ENCODE measurements around the gene INSR.
"Not testable (repeated sequence)": the region's sequence is repeated elsewhere in the genome, so short reads cannot be mapped to it uniquely, and the experiment has no call there.

Gene INSR

GRCh38 chr19:7224209-7224686 lies 70.0 kb downstream of the INSR start:
- no peak for DNase-seq (ENCODE audit: low read depth in 2 of 2)

- DNase-seq (ENCODE audit: low read depth in 2 of 2): no peak
Measured at GRCh38 chr19:7223429-7223828, 70.8 kb downstream of the INSR start.

GRCh38 chr19:7219056-7219455 lies 75.2 kb downstream of the INSR start:
- no peak for DNase-seq (ENCODE audit: low read depth in 2 of 2)

- DNase-seq (ENCODE audit: low read depth in 2 of 2): no peak
Measured at GRCh38 chr19:7217861-7218260, 76.4 kb downstream of the INSR start.

GRCh38 chr19:7216373-7216902 lies 77.8 kb downstream of the INSR start:
- peak; percentile 12 to 19 for DNase-seq (ENCODE audit: low read depth in 2 of 2)

GRCh38 chr19:7215176-7215575 lies 79.0 kb downstream of the INSR start:
- no peak for DNase-seq (ENCODE audit: low read depth in 2 of 2)

- DNase-seq (ENCODE audit: low read depth in 2 of 2): no peak
Measured at GRCh38 chr19:7214324-7215089, 79.7 kb downstream of the INSR start.

GRCh38 chr19:7213628-7214323 lies 80.4 kb downstream of the INSR start:
- DNase-seq (ENCODE audit: low read depth in 2 of 2): no peak

GRCh38 chr19:7211191-7211951 lies 82.8 kb downstream of the INSR start:
- no peak for DNase-seq (ENCODE audit: low read depth in 2 of 2)

GRCh38 chr19:7210359-7210758 lies 83.9 kb downstream of the INSR start:
- no peak for DNase-seq (ENCODE audit: low read depth in 2 of 2)

GRCh38 chr19:7209597-7210325 lies 84.5 kb downstream of the INSR start:
- DNase-seq (ENCODE audit: low read depth in 2 of 2): not testable (repeated sequence)

GRCh38 chr19:7209036-7209435 lies 85.2 kb downstream of the INSR start:
- not testable (repeated sequence) for DNase-seq (ENCODE audit: low read depth in 2 of 2)

GRCh38 chr19:7203332-7203731 lies 90.9 kb downstream of the INSR start:
- no peak for DNase-seq (ENCODE audit: low read depth in 2 of 2)

GRCh38 chr19:7202888-7203287 lies 91.3 kb downstream of the INSR start:
- no peak for DNase-seq (ENCODE audit: low read depth in 2 of 2)

- no peak for DNase-seq (ENCODE audit: low read depth in 2 of 2)
Measured at GRCh38 chr19:7200736-7201135, 93.5 kb downstream of the INSR start.

- DNase-seq (ENCODE audit: low read depth in 2 of 2): no peak
Measured at GRCh38 chr19:7199613-7200533, 94.3 kb downstream of the INSR start.

- DNase-seq (ENCODE audit: low read depth in 2 of 2): peak; percentile 79 to 81
Measured at GRCh38 chr19:7197760-7198696, 96.2 kb downstream of the INSR start.

GRCh38 chr19:7197119-7197759 lies 97.0 kb downstream of the INSR start:
- peak; percentile 83 to 84 for DNase-seq (ENCODE audit: low read depth in 2 of 2)

- DNase-seq (ENCODE audit: low read depth in 2 of 2): no peak
Measured at GRCh38 chr19:7196763-7197118, 97.5 kb downstream of the INSR start.

Measured in activated CD4-positive, alpha-beta T cell treated with anti-CD3 and anti-CD28 coated beads for 24 hours (primary cell).